HG02840 (cell line): ENCODE results near the gene ATXN7L1.
"Not testable (repeated sequence)": the region's sequence is repeated elsewhere in the genome, so short reads cannot be mapped to it uniquely, and the experiment has no call there.

Experiments used
- ATAC-seq: cut with Tn5 transposase; IDR thresholded peaks from one replicate; pipeline ENCODE4 v1.9.1; 2021; ENCODE audit warnings: mild to moderate bottlenecking, moderate library complexity, moderate number of reproducible peaks; ENCODE audit not compliant: unreplicated experiment, low FRiP score

Gene ATXN7L1

DNA sequence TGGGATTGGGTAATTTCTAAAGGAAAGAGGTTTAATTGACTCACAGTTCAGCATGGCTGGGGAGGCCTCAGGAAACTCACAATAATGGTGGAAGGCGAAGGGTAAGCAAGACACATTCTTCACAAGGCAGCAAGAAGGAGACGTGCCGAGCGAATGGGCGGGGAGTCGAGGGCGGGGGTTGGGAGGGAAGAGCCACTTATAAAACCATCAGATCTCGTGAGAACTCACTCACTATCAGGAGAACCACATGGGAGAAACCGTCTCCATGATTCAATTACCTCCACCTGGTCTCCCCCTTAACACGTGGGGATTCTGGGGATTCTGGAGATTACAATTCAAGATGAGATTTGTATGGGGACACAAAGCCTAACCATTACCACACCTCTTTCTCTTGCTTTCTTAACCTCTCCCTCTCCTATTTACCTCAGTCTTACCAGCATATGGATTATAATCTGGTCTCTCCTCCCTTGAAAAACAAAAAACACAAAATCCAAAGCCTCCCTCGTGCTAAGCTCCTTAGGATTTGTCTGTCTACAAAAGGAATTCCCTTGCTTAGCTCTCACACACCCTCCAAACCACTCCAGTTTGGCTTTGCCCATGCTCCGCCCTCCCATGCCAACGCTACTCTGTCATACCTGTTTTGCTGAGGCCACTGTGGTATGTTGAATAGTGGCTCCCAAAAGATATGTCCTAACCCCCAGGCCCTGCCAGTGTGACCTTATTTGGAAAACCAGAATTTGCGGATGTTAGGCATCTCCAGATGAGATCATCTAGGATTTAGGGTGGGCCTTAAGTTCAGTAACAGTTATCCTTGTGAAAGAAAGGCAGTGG is 275.5 kb downstream of the ATXN7L1 start:
- no peak for ATAC-seq

DNA sequence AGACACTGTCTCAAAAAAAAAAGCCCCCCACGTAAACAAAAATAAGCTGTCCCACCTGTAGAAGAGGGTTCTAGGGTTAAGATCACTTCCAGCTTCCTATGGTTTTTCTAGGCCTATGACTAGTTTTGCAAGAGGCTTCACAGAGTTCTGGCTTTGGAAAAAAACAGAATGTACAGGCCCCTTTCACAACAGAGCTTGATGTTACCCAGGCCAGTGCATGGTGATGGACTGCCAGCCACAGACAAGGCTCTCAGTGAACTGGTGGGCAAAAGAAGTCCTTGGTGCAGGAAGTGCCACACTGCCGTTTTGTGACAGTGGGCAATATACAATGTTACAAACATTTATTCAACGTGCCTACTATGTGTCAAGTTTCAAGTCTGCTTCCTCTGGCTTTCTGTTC is 276.8 kb downstream of the ATXN7L1 start:
- ATAC-seq, result no peak

DNA sequence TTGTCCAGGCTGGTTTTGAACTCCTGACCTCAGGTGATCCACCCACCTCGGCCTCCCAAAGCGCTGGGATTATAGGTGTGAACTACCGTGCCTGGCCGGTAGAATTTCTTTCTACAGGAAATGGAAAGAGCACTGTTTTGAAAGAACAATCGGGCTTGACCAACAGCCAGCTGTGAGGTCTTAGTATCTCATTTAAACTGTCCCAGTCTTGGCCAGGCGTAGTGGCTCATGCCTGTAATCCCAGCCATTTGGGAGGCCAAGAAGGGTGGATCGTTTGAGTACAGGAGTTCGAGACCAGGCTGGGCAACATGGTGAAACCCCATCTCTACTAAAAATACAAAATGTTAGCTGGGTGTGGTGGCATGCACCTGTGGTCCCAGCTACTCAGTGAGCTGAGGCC is 277.3 kb downstream of the ATXN7L1 start:
- not testable (repeated sequence) for ATAC-seq

DNA sequence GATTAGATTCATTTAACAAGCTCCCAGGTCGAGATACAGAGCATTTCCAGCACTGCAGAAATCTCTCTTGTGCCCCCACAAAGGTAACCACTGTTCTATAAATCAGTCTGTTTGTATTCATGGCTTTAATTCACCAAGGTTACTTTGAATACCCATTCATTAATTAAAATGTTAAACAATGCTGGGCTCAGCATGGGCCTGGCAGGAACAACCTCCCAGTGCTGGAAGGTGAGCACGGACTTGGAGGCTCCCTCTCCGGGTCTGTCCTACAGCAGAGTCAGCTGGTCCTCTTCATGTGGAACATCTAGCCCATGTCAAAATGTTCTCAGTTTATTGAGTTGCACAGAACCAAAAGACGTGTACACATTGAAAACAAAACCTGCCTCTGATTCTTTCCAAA is 279.5 kb downstream of the ATXN7L1 start:
- ATAC-seq, result no peak

DNA sequence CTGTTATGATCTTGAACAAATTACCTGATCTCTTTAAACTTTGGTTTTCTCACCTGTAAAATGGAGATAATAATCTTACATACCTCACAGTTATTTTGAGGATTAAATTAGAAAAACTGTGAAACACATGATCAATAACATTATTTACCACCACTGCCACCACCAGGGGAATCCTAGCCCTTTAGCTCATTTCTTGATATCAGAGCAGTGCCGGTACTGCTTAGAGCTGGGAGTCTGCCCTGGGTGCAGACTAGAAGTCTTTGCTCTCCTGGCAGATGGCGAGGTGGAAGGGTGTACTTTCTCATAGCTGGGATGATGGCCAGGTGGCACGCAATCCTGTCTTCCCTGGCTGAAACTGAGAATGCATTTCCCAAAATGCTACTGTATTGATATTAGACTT is 282.4 kb downstream of the ATXN7L1 start:
- ATAC-seq, result no peak

DNA sequence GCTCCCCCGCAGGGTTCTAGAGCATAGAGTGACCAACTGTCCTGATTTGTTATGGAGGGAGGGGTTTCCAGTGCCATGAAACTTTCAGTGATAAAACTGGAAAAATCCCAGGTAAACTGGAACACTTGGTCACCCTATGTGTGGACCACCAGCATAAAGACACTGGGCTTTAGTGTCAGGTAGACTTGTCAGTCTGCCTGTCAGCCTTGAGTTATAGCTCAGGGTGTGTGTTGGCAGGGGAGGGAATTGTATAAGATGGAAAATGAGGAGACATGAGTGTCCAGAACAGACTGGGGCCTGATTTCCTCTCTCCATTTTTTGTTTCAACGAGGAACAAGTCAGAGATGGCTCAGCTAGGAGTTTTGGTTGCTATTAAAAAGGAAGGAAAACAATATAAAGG is 284.9 kb downstream of the ATXN7L1 start:
- ATAC-seq, result no peak

DNA sequence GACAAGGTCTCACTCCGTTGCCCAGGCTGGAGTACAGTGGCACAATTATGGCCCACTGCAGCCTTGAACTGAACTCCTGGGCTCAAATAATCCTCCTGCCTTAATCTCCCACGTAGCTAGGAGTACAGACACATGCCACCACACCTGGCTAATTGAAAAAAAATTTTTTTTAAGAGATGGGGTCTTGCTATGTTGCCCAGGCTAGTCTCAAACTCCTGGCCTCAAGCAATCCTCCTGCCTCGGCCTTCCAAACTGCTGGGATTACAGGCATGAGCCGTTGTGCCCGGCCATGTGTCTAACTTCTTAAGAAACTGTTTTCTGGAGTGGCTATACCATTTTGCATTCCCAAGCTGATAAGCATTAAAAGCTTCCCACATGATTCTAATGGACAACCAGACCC is 285.6 kb downstream of the ATXN7L1 start:
- no peak for ATAC-seq

DNA sequence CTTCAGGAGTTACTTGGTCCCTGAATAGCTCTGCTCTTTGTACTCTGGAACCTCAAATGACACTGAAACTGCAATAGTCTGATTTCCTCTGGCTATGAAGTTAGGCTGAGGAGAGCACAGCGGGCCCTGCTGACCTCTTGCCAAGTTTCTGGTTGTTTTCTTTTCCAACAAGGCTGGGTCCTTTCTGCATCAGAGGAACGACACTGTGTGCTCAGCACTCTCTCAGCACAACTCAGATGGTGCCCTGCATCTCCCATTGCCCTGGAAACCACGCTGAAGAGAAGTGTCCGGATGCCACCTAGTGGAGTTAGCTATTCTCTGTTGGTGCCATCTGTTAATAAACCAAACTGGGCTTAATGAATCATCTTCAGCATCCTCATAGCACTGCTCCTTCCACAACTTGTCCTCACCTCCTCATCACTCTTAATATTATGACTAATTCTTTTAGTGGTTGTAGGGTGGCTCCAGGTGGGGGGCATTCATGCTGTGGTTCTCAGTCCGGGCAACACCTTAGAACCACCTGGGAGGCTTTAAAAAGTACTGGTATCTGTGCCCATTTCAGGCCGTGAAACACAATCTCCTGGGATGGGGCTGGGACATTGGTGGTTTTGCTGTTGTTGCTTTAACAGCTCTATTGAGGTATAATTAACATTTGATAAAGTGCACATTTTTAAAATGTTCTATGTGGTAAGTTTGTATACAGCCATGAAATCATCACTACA is 286.9 kb downstream of the ATXN7L1 start:
- peak; percentile 57 for ATAC-seq

DNA sequence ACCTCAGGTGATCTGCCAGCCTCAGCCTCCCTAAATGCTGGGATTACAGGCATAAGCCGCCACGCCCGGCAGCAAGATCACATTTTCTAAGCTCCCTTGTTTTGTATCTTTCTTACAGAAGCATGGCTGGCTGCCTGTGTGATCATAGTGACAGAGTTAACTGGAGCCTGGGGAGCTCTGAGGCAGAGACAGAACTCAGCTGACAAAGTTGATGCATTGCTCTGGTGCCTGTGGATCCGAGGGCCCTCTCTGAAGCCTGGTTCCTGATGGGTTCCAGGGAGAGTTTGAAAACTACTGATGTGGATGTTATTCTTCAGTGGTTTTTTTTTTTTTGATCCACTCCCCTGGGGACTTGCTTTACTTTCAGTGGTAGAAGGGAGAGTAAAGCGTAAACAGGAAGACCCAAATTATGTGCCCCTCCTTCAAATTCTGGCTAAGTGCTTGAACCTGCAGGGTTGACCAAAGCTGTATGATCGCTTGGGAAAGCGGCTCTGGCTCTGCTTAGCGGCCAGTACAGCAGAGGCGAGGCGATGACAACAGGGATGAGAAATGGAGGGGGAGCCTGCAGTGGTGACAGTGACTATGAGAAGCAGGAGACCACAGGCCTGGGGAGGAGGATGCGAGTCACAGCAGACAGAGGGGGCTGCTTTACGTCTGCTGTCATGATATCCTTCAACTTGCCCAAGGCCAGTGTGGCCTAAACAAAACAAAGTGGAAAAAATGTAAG is 288.3 kb downstream of the ATXN7L1 start:
- ATAC-seq, result no peak

DNA sequence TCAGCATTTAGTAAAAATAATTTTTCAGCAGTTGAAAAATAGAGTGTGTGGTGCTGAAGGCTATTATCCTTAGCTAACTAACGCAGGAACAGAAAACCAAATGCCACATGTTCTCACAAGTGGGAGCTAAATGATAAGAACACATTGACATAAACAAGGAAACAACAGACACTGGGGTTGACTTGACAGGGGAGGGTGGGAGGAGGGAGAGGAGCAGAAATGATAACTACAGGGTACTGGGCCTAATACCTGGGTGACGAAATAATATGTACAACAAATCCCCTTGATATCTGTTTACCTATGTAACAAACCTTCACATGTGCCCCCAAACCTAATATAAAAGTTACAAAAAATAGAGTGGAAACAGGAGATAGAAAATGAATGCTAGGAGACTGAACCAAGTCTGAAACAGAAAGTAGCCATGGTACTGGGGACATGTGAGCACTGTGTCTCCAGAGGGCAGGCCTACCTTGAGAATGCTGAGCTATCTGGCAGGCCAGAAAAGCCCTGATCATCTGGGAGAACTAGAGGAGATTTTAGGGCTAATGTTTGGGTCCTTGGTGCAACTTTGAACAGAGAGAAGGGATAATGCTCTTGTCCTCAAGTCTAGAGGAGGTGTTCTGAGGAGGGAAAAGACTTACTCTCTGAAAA is 290.4 kb downstream of the ATXN7L1 start:
- ATAC-seq, result no peak

DNA sequence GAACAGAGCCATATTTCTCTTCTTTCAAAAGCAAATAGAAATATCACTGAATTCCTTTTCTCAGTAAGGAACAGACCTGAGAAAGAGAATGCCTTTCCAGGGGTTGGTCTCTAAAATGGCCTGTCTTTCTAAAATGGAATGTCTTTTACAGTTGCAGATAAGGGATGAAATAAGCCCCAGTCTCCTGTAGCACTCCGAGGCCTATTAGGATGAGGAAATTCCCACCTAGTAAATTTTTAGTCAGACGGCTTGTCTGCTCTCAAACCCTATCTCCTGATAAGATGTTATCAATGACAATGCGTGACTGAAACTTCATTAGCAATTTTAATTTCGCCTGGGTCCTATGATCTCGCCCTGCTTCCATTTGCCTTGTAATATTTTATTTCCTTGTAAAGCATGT is 292.2 kb downstream of the ATXN7L1 start:
- no peak for ATAC-seq

DNA sequence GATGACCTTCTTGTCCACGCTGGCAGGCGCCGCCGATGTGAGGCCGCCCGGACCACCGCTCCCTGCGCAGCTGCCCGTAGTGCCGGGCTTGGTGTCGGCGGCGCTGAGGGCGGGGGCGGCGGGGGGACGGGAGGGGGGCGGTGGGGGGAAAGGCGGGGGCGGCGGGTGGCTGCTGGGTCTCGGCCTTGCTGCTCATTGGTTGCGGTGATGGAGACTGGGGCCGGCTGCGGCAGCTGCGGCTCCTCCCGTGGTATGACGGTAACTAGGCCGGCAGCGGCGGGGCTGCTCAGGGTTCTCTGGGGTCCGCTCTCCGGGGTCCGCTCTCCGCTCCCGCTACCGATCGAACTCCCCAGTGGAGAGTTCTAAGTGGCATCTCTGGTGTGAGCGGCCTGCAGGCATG is 293.3 kb downstream of the ATXN7L1 start:
- no peak for ATAC-seq

DNA sequence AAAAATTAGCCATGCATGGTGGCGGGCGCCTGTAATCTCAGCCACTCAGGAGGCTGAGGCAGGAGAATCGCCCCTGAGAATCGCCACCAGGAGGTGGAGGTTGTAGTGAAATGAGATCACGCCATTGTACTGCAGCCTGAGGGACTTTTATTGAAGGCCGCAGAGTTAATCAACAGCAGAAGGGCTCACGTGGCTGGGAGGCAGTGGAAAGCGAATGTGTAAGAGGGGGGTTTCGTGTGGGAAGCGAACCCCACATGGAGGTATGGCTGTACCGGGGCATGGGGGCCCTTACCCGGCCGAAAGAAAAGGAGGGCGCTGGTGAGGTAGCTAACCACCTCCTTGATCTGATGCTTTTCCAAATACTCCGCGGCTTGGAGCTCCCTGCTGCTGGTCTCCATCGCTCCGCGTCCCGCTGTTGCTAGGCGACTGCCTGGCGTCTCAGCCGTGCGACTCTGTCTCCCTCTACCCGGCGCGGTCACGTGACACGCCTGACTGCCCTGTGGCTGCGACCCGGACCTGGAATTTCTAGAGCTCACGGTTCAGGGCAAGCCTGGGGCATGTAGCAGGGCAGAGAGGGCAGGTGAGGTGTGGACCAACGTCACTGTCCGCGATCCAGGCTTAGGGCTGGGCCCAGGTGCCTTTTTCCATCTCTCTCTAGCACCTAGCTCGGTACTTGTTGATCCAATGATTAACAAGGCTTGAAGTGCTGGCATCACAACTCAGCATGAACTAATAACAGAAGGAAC is 295.2 kb downstream of the ATXN7L1 start, which contains the start of gene EFCAB10:
Gene EFCAB10, minus strand, starts transcription at position 428 of the 746 bp plus-strand sequence. Its CDS starts 30 bp downstream, at position 398.
- peak; percentile 73 for ATAC-seq

DNA sequence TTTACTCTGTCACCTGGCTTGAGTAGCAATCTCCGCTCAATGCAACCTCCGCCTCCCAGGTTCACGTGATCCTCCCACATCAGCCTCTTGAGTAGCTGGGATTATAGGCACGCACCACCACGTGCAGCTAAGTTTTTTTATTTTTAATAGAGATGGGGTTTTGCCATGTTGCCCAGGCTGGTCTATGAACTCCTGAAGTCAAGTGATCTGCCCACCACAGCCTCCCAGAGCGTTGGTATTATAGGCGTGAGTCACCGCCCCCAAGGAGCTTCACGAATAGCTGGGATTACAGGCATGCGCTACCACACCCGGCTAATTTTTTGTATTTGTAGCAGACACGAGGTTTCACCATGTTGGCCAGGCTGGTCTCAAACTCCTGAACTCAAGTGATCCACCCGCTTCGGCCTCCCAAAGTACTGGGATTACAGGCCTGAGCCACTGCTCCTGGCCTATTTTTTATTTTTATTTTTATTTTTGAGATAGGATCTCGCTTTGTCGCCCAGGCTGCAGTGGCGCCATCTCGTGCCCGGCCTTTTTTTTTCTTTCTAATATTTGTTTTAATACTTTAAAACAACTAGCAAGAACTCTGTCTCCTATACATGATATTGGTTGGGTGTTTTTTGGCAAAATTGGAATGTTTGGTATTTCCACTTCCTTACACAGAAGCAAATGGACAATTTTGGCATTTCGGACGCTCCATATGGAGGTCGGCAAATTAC is 296.2 kb downstream of the ATXN7L1 start:
- no peak for ATAC-seq

DNA sequence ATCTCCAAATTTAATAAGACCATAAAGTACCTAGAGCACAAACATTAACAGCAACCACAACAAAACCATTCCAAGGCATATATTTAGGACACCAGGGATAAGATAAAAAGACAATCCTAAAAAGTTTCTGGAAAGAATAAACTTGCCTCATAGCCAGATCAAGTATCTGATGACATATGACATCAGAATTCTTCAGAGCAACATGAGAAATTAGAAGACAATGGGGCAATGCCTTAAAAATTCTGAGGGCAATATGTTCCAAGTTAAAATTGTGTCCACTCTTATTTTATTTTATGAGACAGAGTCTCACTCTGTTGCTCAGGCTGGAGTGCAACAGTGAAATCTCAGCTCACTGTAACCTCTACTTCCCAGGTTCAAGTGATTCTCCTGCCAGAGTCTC is 297.9 kb downstream of the ATXN7L1 start:
- ATAC-seq, result no peak

DNA sequence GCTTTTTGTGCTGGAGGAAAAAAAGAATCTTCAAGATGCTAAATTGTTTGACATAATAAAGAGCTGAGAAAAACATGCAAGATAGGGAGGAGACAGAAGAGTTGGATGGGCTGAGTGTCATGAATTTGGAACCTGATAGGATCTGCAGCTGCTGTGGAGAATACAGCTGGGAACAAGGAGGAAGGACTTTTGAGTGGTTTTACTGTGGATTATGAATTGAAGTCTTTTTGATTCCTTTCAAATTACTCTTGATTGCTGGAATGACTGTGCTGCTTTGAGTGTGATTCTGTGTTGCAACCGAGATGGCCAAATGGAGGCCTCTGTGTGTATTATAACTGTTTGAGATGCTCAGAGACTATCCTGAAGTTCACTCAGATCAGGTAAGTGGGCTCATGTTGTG is 299.1 kb downstream of the ATXN7L1 start:
- no peak for ATAC-seq

DNA sequence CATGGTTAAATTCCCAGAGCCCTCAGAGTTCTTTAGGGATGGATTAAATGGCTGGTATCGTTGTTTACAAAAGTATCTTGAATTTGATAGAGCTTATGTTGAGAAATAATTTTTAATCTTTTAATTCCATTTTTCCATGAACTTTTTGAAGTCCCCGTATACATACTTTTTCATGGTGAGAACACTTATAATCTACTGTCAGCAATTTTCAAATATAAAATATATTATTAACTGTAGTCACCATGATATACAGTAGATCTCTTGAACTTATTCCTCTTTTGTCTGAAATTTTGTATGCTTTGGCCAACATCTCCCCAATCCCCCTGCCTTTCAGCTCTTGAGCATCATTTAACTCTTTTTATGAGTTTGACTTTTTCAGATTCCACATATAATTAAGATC is 304.5 kb downstream of the ATXN7L1 start:
- no peak for ATAC-seq

DNA sequence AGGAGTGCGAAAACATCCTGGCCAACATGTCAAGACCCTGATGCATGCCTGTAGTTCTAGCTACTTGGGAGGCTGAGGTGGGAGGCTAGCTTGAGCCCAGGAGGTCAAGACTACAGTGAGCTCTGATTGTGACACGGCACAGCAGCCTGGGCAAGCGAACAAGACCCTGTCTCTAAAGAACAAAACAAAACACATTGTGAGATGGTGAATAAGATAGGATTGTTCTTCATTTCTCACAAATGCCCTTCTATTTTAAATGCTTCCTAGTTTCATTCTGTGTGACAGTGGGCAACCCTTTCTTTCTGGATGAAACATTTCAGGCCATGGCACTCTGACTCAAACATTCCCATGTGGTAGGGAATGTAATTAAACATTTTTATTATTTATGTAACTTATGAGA is 308.6 kb downstream of the ATXN7L1 start:
- ATAC-seq, result no peak

DNA sequence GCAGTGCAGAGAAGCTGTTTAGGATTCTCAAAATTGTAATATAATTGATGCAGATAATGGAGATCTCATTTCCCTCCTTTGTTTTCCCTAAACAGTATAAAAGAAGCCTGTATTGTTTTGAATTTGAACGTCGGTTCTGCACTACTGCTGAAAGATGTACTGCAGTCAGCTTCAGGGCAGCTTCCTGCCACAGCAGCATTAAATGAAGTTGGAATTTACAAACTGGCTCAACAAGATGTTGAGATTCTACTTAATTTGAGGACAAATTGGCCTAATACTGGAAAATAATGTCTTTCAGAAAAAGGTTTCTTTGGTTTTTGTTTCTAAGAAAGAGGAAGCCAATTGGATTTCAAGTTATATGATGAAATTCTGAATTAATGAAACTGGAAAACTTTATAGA is 309.4 kb downstream of the ATXN7L1 start:
- ATAC-seq, result no peak
